ENCODE data around the gene RBM14. TPM values are rescaled to one million over a fixed set of nuclear protein-coding genes. Genes with fewer than 3 reads are reported as not detected.

RBM14 gene
- total RNA-seq, 1 experiment from 2014 or later, result 92.0 TPM

GRCh38 chr11:66649903-66650302 is 33.5 kb downstream of the RBM14 start (continued):
- no peak for TF ChIP-seq ZBTB43 (CRISPR knock-in tag; IDR thresholded peaks at IDR 0.05)
- TF ChIP-seq RORB (CRISPR knock-in tag; IDR thresholded peaks at IDR 0.05), result no peak

GRCh38 chr11:66651016-66651415 is 34.6 kb downstream of the RBM14 start:
- Mint-ChIP-seq H3K9me3 (no peaks in the 10 kb centered on the region), H3K27ac (peak overlapping the region; percentile 65; the same call in 1 of the 2 replicates), H3K36me3 (peaks cover 72% of the 10 kb centered on the region), H3K27me3 (ENCODE audit: low read depth) (no peaks in the 10 kb centered on the region), H3K4me1 (no peaks in the 10 kb centered on the region; the same call in 1 of the 2 replicates), H3K4me3 (no peak overlapping the region)
- DNase-seq (ENCODE audit: low spot score) (no peak), ATAC-seq (no peak)
- ChIA-PET CTCF (no interaction called here), POLR2A (interaction anchor here (5.1 kb wide), 1 partner anchor 13 kb away, joined by 38 read pairs; the partner anchor contains the start of gene RBM4)
- TF ChIP-seq NFATC4 (CRISPR knock-in tag; IDR thresholded peaks at IDR 0.05) (no peak), CTCF (IDR thresholded peaks at IDR 0.05) (no peak), TEAD1 (CRISPR knock-in tag; IDR thresholded peaks at IDR 0.05) (no peak), E2F5 (CRISPR knock-in tag; IDR thresholded peaks at IDR 0.05) (no peak), MYBL2 (CRISPR knock-in tag; IDR thresholded peaks at IDR 0.05) (no peak), ZNF232 (CRISPR knock-in tag; IDR thresholded peaks at IDR 0.05) (no peak), ZSCAN18 (CRISPR knock-in tag; IDR thresholded peaks at IDR 0.05) (no peak), FOXJ3 (CRISPR knock-in tag; IDR thresholded peaks at IDR 0.05; ENCODE audit: borderline replicate concordance) (no peak), PREB (CRISPR knock-in tag; IDR thresholded peaks at IDR 0.05; ENCODE audit: borderline replicate concordance) (no peak), SP1 (CRISPR knock-in tag; conservative IDR thresholded peaks at IDR 0.05) (no peak)

- CTCF ChIA-PET, result no interaction called here
- Mint-ChIP-seq H3K4me1 (no peaks in the 10 kb centered on the region), H3K27me3 (ENCODE audit: low read depth) (no peaks in the 10 kb centered on the region), H3K4me3 (no peak overlapping the region), H3K9me3 (no peaks in the 10 kb centered on the region), H3K27ac (no peak overlapping the region), H3K36me3 (peaks cover 63% of the 10 kb centered on the region)
- DNase-seq (ENCODE audit: low spot score) (no peak), ATAC-seq (no peak)
- no peak for TF ChIP-seq MLX (CRISPR knock-in tag; IDR thresholded peaks at IDR 0.05)
- TF ChIP-seq ZNF671 (CRISPR knock-in tag; IDR thresholded peaks at IDR 0.05), result 0 out of 2 replicates have a peak, but pooled peaks have one; percentile 32
- POLR2A ChIA-PET, result no interaction called here
Observed at GRCh38 chr11:66652651-66653050, 36.2 kb downstream of the RBM14 start.

GRCh38 chr11:66653123-66653522 is 36.7 kb downstream of the RBM14 start:
- no peaks in the 10 kb centered on the region for H3K27me3 Mint-ChIP-seq (ENCODE audit: low read depth)
- H3K4me3 Mint-ChIP-seq, result no peak overlapping the region
- H3K4me1 Mint-ChIP-seq, result no peaks in the 10 kb centered on the region
- ATAC-seq (no peak), DNase-seq (ENCODE audit: low spot score) (no peak)
- CTCF ChIA-PET, result no interaction called here
- no peak overlapping the region for H3K27ac Mint-ChIP-seq
- peaks cover 63% of the 10 kb centered on the region for H3K36me3 Mint-ChIP-seq
- H3K9me3 Mint-ChIP-seq, result no peaks in the 10 kb centered on the region
- POLR2A ChIA-PET, result no interaction called here
- no peak for TF ChIP-seq AFF4 (CRISPR knock-in tag; IDR thresholded peaks at IDR 0.05; ENCODE audit: borderline replicate concordance)
- TF ChIP-seq ZBTB43 (CRISPR knock-in tag; IDR thresholded peaks at IDR 0.05), result no peak
- no peak for TF ChIP-seq ETV6 (CRISPR knock-in tag; IDR thresholded peaks at IDR 0.05)
- TF ChIP-seq E2F5 (CRISPR knock-in tag; IDR thresholded peaks at IDR 0.05), result no peak

All from WTC11 (cell line).